ENCODE data around the gene AMPD3.
A peak's percentile ranks its signal among the peaks of the same experiment; 100 is the strongest.

The AMPD3 gene

DNA sequence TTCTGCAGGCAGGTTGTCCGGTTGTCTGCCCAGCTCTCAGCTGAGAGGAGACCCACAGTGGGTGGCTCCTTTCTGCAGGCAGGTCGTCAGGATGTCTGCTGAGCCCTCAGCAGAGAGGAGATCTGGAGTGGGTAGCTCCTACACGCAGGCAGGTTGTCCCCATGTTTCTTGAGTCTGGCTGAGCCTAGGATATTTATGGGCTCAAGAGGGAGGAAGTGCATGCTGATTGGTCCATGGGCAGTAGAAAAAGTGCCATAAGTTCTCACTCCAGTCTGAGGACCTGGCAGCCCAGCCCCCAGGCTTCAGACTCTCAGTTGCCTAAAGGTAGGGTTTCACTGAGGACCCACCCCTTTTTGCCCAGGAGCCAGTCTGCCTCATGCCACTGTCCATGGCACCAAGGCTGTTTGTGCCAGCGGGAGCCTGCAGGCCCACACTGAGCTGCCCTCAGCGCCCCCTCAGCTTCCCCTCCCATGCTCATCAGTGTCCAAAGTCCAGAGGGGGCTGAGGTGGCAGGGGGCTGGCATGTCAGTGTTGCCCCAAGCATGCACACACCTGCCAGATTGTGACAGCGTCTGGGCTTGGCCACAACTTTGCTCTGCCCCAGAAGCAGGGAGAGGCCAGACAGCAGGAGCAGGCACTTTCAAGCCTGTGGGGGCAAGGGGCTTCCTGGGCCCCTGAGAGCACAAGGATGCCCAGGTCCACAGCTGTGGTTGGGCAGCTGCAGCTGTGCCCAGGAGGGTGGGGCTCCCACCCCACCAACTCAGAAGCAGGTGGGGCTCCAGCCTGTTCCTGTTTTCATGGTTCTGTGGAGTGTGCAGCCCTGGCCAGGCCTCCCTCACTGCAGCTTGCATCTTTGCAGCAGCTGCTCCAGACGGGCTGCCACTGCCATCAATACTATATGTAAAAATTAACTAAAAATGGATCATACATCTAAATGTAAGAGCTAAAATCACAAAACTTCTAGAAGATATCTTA lies 89.7 kb downstream of the AMPD3 start:
- H3K4me3 ChIP-seq (ENCODE audit: low read length) = no peak overlapping the region
- TF ChIP-seq, protein P1, sequence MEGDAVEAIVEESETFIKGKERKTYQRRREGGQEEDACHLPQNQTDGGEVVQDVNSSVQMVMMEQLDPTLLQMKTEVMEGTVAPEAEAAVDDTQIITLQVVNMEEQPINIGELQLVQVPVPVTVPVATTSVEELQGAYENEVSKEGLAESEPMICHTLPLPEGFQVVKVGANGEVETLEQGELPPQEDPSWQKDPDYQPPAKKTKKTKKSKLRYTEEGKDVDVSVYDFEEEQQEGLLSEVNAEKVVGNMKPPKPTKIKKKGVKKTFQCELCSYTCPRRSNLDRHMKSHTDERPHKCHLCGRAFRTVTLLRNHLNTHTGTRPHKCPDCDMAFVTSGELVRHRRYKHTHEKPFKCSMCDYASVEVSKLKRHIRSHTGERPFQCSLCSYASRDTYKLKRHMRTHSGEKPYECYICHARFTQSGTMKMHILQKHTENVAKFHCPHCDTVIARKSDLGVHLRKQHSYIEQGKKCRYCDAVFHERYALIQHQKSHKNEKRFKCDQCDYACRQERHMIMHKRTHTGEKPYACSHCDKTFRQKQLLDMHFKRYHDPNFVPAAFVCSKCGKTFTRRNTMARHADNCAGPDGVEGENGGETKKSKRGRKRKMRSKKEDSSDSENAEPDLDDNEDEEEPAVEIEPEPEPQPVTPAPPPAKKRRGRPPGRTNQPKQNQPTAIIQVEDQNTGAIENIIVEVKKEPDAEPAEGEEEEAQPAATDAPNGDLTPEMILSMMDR (conservative IDR thresholded peaks at IDR 0.05; ENCODE audit: low read length) = no peak
- DNase-seq (ENCODE audit: low read depth) = no peak

DNA sequence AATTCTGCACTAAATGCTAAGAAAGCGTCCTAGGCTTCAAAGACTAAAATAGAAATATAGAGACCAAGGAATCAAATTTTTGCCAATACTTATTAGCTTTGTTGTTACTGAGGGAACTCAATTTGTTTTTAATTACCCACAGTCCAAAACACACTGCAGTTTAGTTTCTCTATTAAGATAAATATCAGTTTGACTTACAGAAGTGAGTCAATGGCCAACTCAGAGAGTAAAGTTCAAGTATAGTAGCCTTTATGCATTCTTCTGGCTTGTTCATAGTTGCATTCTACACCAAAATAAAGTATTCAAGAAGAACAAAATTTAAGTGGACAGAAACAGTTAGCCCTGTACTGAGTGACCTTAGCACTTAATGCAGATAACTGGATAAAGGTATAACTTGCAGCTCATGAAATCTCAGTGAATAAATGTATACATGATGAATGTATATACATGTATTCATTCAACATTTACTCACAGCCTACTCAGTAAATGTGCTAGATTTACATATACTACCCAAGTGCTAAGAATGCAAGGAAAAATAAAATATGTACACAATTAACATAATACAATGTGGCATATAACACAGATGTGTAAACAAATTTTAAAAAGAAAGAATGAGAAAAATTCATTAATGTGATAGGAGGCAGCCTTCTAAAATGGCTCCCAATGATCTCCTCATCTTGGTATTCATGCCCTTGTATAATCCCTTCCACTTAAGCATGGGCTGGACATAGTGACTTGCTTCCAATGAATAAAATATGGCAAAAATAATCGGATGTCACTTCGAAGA lies 95.6 kb downstream of the AMPD3 start:
- TF ChIP-seq, protein P1 (conservative IDR thresholded peaks at IDR 0.05; ENCODE audit: low read length) = no peak

DNA sequence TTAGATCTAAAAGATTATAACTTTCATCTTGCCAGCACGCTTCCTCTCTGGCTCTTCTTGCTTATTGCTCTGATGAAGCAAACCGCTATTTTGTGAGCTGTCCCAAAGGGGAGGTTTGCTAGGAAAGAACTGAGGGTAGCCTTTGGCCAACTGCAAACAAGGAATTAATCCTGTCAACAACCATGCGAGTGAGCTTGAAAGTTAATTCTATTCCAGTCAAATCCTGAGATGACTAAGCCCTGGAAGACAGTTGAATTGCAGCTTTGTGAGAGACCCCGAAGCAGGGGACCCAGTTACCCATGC lies 96.2 kb downstream of the AMPD3 start:
- DNase-seq (ENCODE audit: low read depth) = no peak
- H3K4me3 ChIP-seq (ENCODE audit: low read length) = no peak overlapping the region
- TF ChIP-seq, protein P1 (conservative IDR thresholded peaks at IDR 0.05; ENCODE audit: low read length) = no peak

More for the DNA sequence above, 95.6 kb downstream of the AMPD3 start:
- DNase-seq (ENCODE audit: low read depth) = peak; percentile 66
- no peak overlapping the region for H3K4me3 ChIP-seq (ENCODE audit: low read length)

DNA sequence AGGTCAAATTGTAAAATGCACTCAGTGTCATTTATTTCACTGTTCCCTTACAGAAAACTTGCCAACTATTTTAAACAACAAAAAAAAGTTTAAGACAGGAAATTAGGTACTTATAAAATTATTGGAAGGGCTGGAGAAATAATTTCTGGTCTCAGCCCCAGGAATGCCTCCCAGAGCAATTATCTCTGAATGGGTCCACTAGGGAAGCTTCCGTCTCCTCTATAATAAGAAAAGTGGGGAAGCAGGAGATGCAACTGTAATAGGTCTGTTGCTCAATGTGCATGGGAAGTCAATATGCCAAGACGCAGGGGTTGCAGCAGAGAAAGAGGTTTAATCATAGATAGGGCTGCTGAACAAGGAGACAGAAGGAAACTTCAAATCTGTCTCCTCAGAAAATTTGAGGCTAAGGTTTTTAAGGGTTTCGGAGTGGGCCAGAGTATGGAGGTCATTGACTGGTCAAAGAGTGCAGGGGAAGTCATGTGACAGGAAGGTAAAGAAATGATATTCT lies 96.8 kb downstream of the AMPD3 start:
- TF ChIP-seq, protein P1 (conservative IDR thresholded peaks at IDR 0.05; ENCODE audit: low read length) = no peak
- no peak for DNase-seq (ENCODE audit: low read depth)
- H3K4me3 ChIP-seq (ENCODE audit: low read length) = no peak overlapping the region

DNA sequence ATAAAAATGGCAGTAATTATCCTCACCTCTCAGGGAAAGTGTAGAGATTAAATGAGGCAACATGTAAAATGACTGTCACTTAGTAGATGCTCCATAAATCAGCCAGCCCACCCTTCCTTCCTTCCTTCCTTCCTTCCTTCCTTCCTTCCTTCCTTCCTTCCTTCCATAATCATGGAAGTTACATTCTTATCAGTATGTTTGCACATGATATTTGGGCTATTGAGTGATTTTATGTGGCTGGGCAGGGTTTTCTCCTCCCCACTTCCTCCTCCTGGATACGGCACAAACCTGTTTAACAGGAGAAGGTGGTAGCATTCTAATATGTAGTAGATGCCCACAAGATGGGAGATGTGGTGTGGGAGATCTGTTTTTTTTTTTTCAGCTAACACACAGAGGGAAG lies 101.5 kb downstream of the AMPD3 start:
- TF ChIP-seq, protein P1 (conservative IDR thresholded peaks at IDR 0.05; ENCODE audit: low read length) = no peak
- no peak for DNase-seq (ENCODE audit: low read depth)
- H3K4me3 ChIP-seq (ENCODE audit: low read length) = no peak overlapping the region
